NCI-H2171 treated with DMSO at 0.1 percent for 48 hours (cell line): ENCODE results near the gene PVRIG.
"Not testable (repeated sequence)": the region's sequence is repeated elsewhere in the genome, so short reads cannot be mapped to it uniquely, and the experiment has no call there.

Experiments
- DNase-seq: peaks from one replicate; lab custom pipeline; 2025; lab: John Stamatoyannopoulos, UW

The PVRIG gene

DNA sequence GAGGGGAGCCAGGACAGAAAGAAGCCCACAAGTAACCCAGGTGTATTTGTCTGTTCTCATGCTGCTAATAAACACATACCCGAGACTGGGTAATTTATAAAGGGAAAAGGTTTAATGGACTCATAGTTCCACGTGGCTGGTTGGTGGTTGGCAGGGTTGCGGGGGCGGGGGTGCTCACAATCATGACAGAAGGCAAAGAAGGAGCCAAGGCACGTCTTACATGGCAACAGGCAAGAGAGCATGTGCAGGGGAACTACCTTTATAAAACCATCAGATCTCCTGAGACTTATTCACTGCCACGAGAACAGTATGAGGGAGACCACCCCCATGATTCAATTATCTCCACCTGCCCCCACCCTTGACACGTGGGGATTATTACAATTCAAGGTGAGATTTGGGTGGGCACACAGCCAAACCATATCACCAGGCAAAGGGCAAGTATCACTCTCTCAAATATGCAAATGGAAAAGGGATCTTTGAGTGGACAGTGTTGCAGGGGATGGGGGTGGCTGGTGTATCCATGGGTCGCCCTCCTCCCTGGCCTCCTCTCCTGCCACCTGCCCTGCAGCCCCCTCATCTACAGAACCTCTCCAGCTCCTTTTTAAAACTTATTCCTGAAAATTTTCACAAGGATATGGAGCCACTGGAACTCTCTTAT, 15.0 kb downstream of the PVRIG start:
- DNase-seq = not testable (repeated sequence)

DNA sequence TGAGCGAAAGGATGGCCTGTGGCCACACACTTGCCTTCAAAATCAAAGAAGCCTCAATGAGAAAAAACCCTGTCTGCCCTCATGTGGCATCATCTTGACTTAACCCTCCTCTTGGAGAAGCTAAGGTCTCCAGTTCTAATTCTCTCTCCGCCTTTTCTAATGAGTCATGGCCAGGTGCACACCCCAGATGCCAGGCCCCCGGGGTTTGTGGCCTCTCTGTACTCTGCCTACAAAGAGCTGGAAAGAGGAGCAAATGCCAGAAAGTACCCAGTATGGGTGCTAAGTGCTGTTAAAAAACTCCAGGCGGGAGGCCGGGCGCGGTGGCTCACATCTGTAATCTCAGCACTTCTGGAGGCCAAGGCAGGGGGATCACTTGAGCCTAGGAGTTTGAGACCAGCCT, 20.2 kb downstream of the PVRIG start:
- DNase-seq = not testable (repeated sequence)

GRCh38 chr7:100243385-100243784, 23.6 kb downstream of the PVRIG start:
- DNase-seq = peak; percentile 41

GRCh38 chr7:100244988-100245605, 25.3 kb downstream of the PVRIG start:
- DNase-seq = not testable (repeated sequence)

DNA sequence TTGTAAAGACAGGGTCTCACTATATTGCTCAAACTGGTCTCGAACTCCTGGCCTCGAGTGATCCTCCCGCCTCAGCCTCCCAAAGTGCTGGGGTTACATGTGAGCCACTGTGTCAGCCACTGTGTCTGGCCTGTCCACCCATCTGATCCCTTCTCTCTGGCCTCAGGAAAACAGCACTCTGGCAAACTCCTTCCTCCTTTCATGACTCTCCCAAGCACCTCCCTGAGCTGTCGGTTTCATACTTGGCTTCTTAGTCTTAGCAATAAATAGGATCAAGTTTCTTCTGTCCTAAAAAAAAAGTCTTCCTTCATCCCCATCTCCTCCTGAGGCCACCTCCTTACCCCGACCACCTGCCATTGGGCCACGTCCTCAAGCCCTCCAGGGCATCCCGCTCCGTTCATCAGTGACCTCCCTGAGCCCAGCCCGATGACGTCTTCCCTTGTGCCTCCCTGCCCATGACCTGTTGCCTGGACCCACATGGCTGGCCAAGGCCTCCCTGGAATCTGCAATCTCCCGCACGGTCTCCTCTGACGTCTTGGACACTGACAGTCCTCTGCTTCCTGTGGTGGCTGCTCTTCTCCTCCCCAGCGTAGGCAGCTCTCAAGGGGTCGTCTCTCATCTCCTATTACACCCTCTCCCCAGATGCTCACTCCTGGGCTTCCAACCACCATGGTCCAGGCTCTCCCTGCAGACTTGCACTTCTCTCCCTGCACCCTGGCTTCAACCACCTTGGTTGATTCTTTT, 26.5 kb downstream of the PVRIG start:
- peak; percentile 44 for DNase-seq

DNA sequence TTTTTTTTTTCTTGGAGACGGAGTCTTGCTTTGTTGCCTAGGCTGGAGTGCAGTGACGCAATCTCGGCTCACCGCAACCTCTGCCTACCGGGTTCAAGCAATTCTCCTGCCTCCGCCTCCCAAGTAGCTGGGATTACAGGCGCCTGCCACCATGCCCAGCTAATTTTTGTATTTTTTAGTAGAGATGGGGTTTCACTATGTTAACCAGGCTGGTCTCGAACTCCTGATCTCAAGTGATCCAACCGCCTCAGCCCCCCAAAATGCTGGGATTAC, 27.1 kb downstream of the PVRIG start:
- DNase-seq = not testable (repeated sequence)

DNA sequence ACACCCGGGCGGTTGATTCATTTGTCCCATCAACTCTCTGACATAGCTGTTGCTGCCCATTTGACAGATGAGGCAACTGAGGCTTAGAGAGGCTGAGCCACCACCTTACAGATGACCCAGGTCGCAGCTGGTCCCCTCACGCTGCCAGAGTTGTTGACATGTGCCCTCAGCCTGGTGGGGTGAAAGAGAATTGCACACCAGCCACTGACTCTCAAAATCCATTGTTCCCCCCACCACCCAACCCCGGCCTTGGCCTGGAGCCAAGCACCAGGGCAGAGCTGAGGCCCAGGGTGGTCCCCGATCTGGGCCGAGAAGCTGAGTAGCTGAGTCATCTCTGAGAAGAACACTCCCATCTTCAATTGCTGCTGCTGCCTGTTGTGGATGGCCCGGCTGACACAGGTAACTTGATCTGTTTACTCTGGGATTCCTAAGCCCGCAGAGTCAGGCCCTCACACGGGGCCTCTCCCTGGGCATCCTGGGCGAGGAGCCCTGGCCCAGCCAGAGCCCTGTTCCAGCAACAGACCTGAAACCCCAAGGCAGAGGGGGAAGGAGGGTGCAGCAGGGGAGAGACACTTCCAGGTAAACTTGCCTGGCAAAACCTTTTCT, 27.5 kb downstream of the PVRIG start:
- DNase-seq = peak; percentile 97

GRCh38 chr7:100248483-100248882, 28.7 kb downstream of the PVRIG start:
- no peak for DNase-seq

- no peak for DNase-seq
These were observed 37.3 kb downstream of the PVRIG start for GRCh38 chr7:100257017-100257416.

DNA sequence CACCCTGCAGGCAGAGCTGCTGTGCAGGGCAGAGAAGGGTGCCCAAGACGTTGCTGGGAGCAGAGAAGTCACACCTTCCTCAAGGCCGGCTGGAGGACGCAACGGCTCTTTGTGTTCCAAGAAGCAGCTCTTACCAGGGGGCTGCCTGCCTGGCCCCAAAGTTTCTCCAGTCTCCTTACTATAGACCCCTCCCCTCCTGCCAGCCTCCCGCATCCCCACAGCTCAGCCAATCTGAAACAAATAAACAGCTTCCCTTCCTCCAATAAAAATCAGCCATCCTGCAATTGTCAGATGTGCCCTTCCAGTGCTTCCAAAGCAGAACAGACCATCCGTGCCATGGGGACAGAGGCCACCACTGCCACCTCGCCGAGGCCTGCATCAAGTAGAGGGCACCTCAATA, 40.2 kb downstream of the PVRIG start:
- not testable (repeated sequence) for DNase-seq

- not testable (repeated sequence) for DNase-seq
These were observed 43.1 kb downstream of the PVRIG start for GRCh38 chr7:100262896-100263295.

GRCh38 chr7:100264223-100264622, 44.5 kb downstream of the PVRIG start:
- not testable (repeated sequence) for DNase-seq

- not testable (repeated sequence) for DNase-seq
These were observed 45.0 kb downstream of the PVRIG start for GRCh38 chr7:100264669-100265165.

DNA sequence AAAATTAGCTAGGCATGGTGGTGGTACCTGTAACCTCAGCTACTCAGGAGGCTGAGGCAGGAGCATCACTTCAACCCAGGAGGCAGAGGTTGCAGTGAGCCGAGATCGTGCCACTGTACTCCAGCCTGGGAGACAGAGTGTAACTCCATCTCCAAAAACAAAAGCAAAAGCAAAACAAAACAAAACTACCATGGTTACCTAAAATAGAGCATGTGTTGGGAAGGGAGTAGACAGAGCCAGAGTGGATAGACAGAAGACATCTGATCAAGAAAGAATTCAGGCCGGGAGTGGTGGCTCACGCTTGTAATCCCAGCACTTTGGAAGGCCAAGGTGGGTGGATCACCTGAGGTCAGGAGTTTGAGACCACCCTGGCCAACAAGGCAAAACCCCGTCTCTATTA, 46.1 kb downstream of the PVRIG start:
- DNase-seq = not testable (repeated sequence)

GRCh38 chr7:100266576-100267354, 47.0 kb downstream of the PVRIG start:
- DNase-seq = no peak

DNA sequence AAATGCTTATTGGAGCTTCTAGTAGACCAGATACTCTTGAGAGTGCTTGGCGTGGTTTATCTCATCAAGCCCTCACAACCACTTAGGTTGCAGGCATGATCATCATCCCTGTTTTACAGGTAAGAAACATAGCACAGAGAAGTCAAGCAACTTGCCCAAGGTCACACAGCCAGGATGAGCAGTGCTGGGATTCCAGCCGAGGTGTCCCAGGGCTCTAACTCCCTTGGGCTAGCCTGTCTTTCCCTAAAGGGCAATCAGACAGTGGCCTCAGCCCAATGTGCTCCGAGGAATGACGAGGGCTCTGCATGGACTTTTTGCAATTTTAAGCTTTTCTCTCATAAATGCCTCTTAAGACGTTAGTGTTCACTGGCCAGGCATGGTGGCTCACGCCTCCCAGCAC, 47.9 kb downstream of the PVRIG start:
- DNase-seq = no peak

DNA sequence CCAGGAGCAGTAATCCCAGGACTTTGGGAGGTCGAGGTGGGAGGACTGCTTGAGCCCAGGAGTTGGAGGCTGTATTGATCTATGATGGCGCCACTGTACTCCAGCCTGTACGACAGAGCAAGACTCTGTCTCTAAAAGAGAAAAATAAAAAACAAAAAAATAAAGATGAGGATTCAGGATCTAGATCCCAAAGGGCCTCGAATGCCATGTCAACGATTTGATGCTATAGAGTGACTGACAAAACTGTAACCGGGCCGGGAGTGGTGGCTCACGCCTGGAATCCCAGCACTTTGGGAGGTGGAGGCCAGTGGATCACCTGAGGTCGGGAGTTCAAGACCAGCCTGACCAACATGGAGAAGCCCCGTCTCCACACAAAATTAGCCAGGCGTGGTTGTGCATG, 49.1 kb downstream of the PVRIG start:
- DNase-seq = not testable (repeated sequence)

DNA sequence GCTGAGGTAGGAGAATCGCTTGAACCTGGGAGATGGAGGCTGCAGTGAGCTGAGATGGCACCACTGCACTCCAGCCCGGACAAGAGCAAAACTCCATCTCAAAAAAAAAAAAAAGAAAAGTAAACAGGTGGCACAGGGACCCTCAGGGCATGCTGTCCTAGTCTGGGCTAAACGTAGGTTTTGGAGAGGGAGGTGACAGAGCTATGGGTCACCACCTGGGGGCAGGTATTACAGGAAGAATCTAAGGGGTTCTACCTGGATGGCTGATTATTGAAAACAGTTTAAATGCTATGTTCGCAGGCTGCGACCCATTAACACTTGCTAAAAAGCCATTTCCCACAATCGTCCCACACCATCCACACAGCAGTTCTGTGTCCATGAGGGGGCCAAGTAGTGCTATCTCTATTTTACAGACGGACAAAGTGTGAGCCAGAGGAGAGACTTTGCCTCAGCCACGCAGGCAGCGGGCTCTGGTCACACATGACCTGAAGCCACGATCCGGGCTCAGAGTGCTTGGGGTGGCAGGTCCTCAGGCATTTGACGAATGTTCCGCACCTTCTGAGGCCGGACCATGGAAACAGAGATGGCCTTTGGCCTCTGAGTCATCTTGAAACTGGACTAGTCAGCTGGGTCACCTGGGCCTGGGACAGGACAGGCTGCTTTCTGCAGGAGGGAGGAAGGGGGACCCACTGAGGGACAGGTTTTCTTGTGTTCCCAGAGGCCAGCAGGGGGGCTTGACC, 49.7 kb downstream of the PVRIG start:
- not testable (repeated sequence) for DNase-seq

DNA sequence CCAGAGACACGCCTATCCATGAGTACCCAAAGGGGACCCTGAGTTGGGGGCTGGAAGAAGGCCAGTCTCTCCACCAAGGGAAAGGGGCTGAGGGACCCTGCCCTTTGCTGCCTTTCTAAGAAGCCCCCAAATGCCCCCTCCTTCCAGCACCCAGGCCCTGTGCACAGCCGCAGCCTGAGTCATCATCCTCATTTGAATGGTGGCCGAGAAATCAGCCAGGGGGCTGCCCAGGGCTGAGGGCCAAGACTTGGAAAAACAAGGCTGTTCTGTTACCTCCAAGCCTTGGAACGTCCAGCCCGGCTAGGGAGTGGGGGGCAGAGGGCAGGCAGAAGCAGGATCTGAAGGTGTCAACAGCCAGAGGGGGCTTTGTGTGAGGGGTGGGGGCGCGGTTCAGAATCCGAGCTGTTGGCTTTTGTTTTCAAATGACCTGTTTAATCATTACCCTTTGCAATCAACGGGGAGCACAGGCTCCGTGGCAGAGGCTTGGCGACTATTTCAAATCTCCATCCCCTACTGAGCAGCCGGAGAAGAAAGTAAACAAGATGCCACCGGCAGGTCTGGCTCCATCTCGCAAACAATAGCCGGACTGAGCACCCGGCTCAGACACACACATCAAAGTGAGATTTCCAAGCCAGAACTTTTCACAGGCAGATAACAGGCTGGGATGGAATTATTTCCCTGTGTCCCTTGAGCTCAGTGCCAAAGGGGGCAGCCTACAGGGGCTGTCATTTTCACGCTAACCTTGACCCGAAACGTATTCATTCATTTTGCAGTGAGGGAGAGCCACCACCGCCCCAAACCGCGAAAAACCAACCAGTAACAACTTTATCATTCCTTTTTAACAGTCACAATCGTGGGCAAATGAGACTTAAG, 50.5 kb downstream of the PVRIG start:
- not testable (repeated sequence) for DNase-seq
